ENCODE results near the gene KATNB1.

Gene KATNB1

DNA sequence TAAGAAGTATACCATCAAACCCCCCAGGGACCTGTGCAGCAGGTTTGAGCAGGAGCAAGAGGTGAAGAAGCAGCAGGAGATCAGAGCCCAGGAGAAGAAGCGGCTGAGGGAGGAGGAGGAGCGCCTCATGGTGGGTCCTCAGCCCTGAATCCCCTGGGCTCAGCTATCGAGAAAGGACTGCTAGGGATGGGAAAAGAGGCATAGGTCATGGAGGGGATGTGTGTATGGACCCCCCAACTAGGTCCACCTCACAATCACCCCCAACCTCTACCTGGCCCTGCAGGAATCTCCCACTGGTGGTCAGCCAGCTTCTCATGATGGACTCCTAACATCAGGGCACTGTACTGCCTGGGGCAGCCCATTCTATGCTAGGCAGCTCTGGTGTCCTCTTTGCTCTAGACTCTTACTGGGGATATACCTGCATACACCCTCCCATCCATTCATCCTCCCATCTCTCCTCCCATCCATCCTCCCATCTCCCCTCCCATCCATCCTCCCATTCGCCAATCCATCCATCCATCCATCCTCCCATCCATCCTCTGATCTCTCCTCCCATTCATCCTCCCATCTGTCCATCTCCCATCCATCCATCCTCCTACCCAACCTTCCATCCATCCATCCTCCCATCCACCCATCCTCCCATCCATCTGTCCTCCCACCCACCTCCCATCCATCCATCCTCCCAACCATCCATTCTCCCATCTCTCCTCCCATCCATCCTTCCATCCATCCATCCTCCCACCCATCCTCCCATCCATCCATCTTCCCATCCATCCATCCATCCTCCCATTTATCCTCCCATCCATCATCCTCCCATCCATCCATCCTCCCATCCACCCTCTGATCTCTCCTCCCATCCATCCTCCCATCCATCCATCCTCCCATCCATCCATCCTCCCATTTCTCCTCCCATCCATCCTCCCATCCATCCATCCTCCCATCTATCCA, 30.4 kb upstream of the KATNB1 start:
- no peak for TF ChIP-seq FOXP2 (optimal IDR thresholded peaks at IDR 0.05; ENCODE audit: borderline replicate concordance, extremely low read depth, extremely low read length, insufficient read depth)
- no peak for TF ChIP-seq SIN3A (IDR thresholded peaks at IDR 0.05; ENCODE audit: borderline replicate concordance, insufficient read depth, low read length)
- TF ChIP-seq, protein P1, sequence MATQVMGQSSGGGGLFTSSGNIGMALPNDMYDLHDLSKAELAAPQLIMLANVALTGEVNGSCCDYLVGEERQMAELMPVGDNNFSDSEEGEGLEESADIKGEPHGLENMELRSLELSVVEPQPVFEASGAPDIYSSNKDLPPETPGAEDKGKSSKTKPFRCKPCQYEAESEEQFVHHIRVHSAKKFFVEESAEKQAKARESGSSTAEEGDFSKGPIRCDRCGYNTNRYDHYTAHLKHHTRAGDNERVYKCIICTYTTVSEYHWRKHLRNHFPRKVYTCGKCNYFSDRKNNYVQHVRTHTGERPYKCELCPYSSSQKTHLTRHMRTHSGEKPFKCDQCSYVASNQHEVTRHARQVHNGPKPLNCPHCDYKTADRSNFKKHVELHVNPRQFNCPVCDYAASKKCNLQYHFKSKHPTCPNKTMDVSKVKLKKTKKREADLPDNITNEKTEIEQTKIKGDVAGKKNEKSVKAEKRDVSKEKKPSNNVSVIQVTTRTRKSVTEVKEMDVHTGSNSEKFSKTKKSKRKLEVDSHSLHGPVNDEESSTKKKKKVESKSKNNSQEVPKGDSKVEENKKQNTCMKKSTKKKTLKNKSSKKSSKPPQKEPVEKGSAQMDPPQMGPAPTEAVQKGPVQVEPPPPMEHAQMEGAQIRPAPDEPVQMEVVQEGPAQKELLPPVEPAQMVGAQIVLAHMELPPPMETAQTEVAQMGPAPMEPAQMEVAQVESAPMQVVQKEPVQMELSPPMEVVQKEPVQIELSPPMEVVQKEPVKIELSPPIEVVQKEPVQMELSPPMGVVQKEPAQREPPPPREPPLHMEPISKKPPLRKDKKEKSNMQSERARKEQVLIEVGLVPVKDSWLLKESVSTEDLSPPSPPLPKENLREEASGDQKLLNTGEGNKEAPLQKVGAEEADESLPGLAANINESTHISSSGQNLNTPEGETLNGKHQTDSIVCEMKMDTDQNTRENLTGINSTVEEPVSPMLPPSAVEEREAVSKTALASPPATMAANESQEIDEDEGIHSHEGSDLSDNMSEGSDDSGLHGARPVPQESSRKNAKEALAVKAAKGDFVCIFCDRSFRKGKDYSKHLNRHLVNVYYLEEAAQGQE (IDR thresholded peaks at IDR 0.05; ENCODE audit: insufficient read depth in 1 of 2, low read depth in 2 of 2, low read length in 2 of 2), result no peak
- TF ChIP-seq POLR2AphosphoS5 (IDR thresholded peaks at IDR 0.05; ENCODE audit: low read depth, low read length), result no peak
- no peak for TF ChIP-seq TAF1 (IDR thresholded peaks at IDR 0.05; ENCODE audit: borderline replicate concordance, insufficient read depth, low read length)

DNA sequence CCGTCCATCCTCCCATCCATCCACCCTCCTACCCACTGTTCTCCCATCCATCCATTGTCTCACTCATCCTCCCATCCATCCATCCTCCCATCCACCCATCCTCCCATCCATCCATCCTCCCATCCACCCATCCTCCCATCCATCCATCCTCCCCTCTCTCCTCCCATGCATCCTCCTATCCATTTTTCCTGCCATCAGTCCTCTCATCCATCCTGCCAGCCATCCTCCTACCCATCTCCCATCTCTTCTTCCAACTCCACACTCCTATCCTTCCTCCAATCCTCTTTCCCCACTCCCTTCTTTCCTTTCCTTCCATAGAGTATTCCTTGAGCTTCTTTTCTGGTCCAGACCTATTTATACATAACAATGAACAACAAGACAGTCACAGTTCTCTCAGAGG, 28.9 kb upstream of the KATNB1 start:
- TF ChIP-seq POLR2AphosphoS5 (IDR thresholded peaks at IDR 0.05; ENCODE audit: low read depth, low read length) (no peak), FOXP2 (optimal IDR thresholded peaks at IDR 0.05; ENCODE audit: borderline replicate concordance, extremely low read depth, extremely low read length, insufficient read depth) (no peak)

DNA sequence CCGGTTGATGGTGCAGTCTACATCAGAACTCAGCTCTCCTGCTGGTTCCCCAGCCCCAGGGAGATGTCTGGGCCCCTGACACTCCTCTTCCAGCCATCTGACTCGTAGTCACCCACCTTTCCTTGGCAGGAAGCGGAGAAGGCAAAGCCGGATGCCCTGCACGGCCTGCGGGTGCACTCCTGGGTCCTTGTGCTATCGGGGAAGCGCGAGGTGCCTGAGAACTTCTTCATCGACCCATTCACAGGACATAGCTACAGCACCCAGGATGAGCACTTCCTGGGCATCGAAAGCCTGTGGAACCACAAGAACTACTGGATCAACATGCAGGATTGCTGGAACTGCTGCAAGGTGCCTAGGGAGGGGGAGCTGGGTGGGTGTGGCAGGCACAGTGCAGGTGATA, 28.2 kb upstream of the KATNB1 start:
- TF ChIP-seq SIN3A (IDR thresholded peaks at IDR 0.05; ENCODE audit: borderline replicate concordance, insufficient read depth, low read length) (no peak), POLR2AphosphoS5 (IDR thresholded peaks at IDR 0.05; ENCODE audit: low read depth, low read length) (no peak), TAF1 (IDR thresholded peaks at IDR 0.05; ENCODE audit: borderline replicate concordance, insufficient read depth, low read length) (no peak), FOXP2 (optimal IDR thresholded peaks at IDR 0.05; ENCODE audit: borderline replicate concordance, extremely low read depth, extremely low read length, insufficient read depth) (no peak)
- TF ChIP-seq, protein P1 (IDR thresholded peaks at IDR 0.05; ENCODE audit: insufficient read depth in 1 of 2, low read depth in 2 of 2, low read length in 2 of 2), result no peak

DNA sequence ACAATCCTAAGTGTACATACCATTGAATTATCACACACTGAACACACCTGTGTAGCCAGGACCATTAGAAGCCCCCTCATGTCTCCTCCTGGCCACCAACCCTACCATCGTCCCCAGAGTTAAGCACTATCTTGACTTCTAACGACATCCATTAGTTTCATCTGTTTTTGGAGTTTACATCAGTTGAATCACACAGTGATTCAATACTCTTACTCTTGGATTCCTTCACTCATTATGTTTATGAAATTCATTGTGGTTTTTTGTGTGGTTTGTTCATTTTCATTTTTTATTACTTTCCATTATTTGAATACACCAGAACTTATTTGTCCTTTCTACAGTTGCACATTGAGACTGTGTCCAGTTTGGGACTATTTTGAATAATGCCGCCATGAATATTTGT, 27.4 kb upstream of the KATNB1 start:
- TF ChIP-seq POLR2AphosphoS5 (IDR thresholded peaks at IDR 0.05; ENCODE audit: low read depth, low read length) (no peak), SIN3A (IDR thresholded peaks at IDR 0.05; ENCODE audit: borderline replicate concordance, insufficient read depth, low read length) (no peak), TAF1 (IDR thresholded peaks at IDR 0.05; ENCODE audit: borderline replicate concordance, insufficient read depth, low read length) (no peak), FOXP2 (optimal IDR thresholded peaks at IDR 0.05; ENCODE audit: borderline replicate concordance, extremely low read depth, extremely low read length, insufficient read depth) (no peak)
- TF ChIP-seq, protein P1 (IDR thresholded peaks at IDR 0.05; ENCODE audit: insufficient read depth in 1 of 2, low read depth in 2 of 2, low read length in 2 of 2), result no peak

DNA sequence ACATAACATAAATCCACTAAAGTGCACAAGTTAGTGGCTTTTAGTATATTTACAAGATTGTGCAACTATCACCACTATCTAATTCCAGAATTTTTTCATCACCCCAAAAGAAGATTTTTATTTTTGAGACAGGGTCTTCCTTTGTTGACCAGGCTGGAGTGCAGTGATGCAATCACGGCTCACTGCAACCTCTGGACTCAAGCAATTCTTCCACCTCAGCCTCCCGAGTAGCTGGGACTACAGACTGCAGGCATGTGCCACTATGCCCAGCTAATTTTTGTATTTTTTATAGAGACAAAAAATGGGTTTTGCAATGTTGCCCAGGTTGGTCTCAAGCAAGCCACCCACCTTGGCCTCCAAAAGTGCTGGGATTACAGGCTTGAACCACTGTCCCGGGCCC, 25.9 kb upstream of the KATNB1 start:
- TF ChIP-seq SIN3A (IDR thresholded peaks at IDR 0.05; ENCODE audit: borderline replicate concordance, insufficient read depth, low read length), result no peak
- TF ChIP-seq, protein P1 (IDR thresholded peaks at IDR 0.05; ENCODE audit: insufficient read depth in 1 of 2, low read depth in 2 of 2, low read length in 2 of 2), result no peak
- TF ChIP-seq FOXP2 (optimal IDR thresholded peaks at IDR 0.05; ENCODE audit: borderline replicate concordance, extremely low read depth, extremely low read length, insufficient read depth), result no peak
- TF ChIP-seq POLR2AphosphoS5 (IDR thresholded peaks at IDR 0.05; ENCODE audit: low read depth, low read length), result no peak
- TF ChIP-seq TAF1 (IDR thresholded peaks at IDR 0.05; ENCODE audit: borderline replicate concordance, insufficient read depth, low read length), result no peak

Data from PFSK-1 (cell line).